Activated gamma-delta T cell (primary cell): ENCODE data around the gene NGFR.

Experiments used
- DNase-seq: peaks from one replicate; lab custom pipeline; 2025; lab: John Stamatoyannopoulos, UW

The NGFR gene

GRCh38 chr17:49469831-49470810 is 25.0 kb upstream of the NGFR start:
- DNase-seq = no peak

GRCh38 chr17:49471089-49471683 is 23.9 kb upstream of the NGFR start:
- DNase-seq = no peak

GRCh38 chr17:49471769-49472168 is 23.3 kb upstream of the NGFR start:
- DNase-seq = no peak

GRCh38 chr17:49472527-49472926 is 22.6 kb upstream of the NGFR start:
- no peak for DNase-seq

GRCh38 chr17:49473900-49474751 is 21.0 kb upstream of the NGFR start:
- DNase-seq = no peak

GRCh38 chr17:49477709-49478108 is 17.4 kb upstream of the NGFR start:
- DNase-seq = no peak

GRCh38 chr17:49480836-49481615 is 14.1 kb upstream of the NGFR start:
- no peak for DNase-seq

- DNase-seq = no peak
These were observed 12.8 kb upstream of the NGFR start for GRCh38 chr17:49482144-49482817.

GRCh38 chr17:49483599-49484509 is 11.2 kb upstream of the NGFR start:
- no peak for DNase-seq

GRCh38 chr17:49484588-49484987 is 10.5 kb upstream of the NGFR start:
- DNase-seq = no peak

- DNase-seq = no peak
These were observed 9.0 kb upstream of the NGFR start for GRCh38 chr17:49486012-49486641.

- no peak for DNase-seq
These were observed 7.9 kb upstream of the NGFR start for GRCh38 chr17:49487183-49487582.

- no peak for DNase-seq
These were observed 6.5 kb upstream of the NGFR start for GRCh38 chr17:49488612-49489011.

- DNase-seq = no peak
These were observed 5.7 kb upstream of the NGFR start for GRCh38 chr17:49489348-49489747.

GRCh38 chr17:49490276-49490675 is 4.8 kb upstream of the NGFR start:
- no peak for DNase-seq

- DNase-seq = no peak
These were observed 3.8 kb upstream of the NGFR start for GRCh38 chr17:49491192-49491769.

- no peak for DNase-seq
These were observed 601 bp upstream of the NGFR start for GRCh38 chr17:49494399-49494985.

- no peak for DNase-seq
These were observed 719 bp downstream of the NGFR start for GRCh38 chr17:49495842-49496182.
